Renal cortical epithelial cell (primary cell): Measurements from ENCODE around the gene AKNAD1. TPM values are rescaled to one million over a fixed set of nuclear protein-coding genes. Genes with fewer than 3 reads are reported as not detected.
"Not testable (repeated sequence)": the region's sequence is repeated elsewhere in the genome, so short reads cannot be mapped to it uniquely, and the experiment has no call there.

Source experiments
- DNase-seq: peaks from one replicate; pipeline ENCODE4 v3.0.0-alpha.2; 2011; ENCODE audit warnings: low read depth
- total RNA-seq: library from RNA; depleted of rRNA; stranded (reverse); fragments of >200 nt; gene quantifications from 2 replicates; pipeline ENCODE4 v1.2.3, GENCODE V29; 2014

The AKNAD1 gene
- not detected in 2 replicates for total RNA-seq

- no peak for DNase-seq
Observed at GRCh38 chr1:108856994-108857393, at the start of gene AKNAD1. AKNAD1 (minus strand) TSS chr1:108857094; CDS start chr1:108852664, 4,430 bp downstream.

- no peak for DNase-seq
Observed at GRCh38 chr1:108901106-108901505, 44.2 kb upstream of the AKNAD1 start.

- peak; percentile 76 for DNase-seq
Observed at GRCh38 chr1:108897865-108898720, 41.2 kb upstream of the AKNAD1 start.

GRCh38 chr1:108896146-108897145 is 39.6 kb upstream of the AKNAD1 start:
- DNase-seq = no peak

GRCh38 chr1:108893141-108893530 is 36.2 kb upstream of the AKNAD1 start:
- peak; percentile 85 for DNase-seq

GRCh38 chr1:108892356-108893140 is 35.7 kb upstream of the AKNAD1 start:
- peak; percentile 88 for DNase-seq

- DNase-seq = no peak
Observed at GRCh38 chr1:108889706-108890384, 33.0 kb upstream of the AKNAD1 start.

- not testable (repeated sequence) for DNase-seq
Observed at GRCh38 chr1:108889006-108889645, 32.2 kb upstream of the AKNAD1 start.

GRCh38 chr1:108886292-108886691 is 29.4 kb upstream of the AKNAD1 start:
- DNase-seq = no peak

GRCh38 chr1:108884968-108885367 is 28.1 kb upstream of the AKNAD1 start:
- DNase-seq = no peak

GRCh38 chr1:108882837-108883236 is 25.9 kb upstream of the AKNAD1 start:
- no peak for DNase-seq

GRCh38 chr1:108881369-108881768 is 24.5 kb upstream of the AKNAD1 start:
- DNase-seq = peak; percentile 74

- DNase-seq = peak; percentile 34
Observed at GRCh38 chr1:108880850-108881249, 24.0 kb upstream of the AKNAD1 start.

- no peak for DNase-seq
Observed at GRCh38 chr1:108878678-108879077, 21.8 kb upstream of the AKNAD1 start.

- no peak for DNase-seq
Observed at GRCh38 chr1:108878160-108878469, 21.2 kb upstream of the AKNAD1 start.

GRCh38 chr1:108877348-108878159 is 20.7 kb upstream of the AKNAD1 start:
- DNase-seq = peak; percentile 45

- no peak for DNase-seq
Observed at GRCh38 chr1:108871050-108871724, 14.3 kb upstream of the AKNAD1 start.

GRCh38 chr1:108865316-108865910 is 8.5 kb upstream of the AKNAD1 start:
- DNase-seq = peak; percentile 10

- no peak for DNase-seq
Observed at GRCh38 chr1:108863984-108864383, 7.1 kb upstream of the AKNAD1 start.
